Measurements from ENCODE around the gene JCAD. TPM values are rescaled to one million over a fixed set of nuclear protein-coding genes. Genes with fewer than 3 reads are reported as not detected.

Gene JCAD
- total RNA-seq, 1 experiment from 2014 or later = 10.0 TPM

GRCh38 chr10:30063099-30063498, 3.7 kb upstream of the JCAD start:
- Histone ChIP-seq H3K4me3 (ENCODE audit: low read depth, low read length) (no peak overlapping the region), H3K27me3 (replicated peaks; ENCODE audit: control insufficient read depth, insufficient read depth, low read length) (no peaks in the 10 kb centered on the region), H3K4me1 (peaks cover 12% of the 10 kb centered on the region), H3K9me3 (no peaks in the 10 kb centered on the region), H3K36me3 (ENCODE audit: control insufficient read depth, insufficient read depth, low read length) (no peaks in the 10 kb centered on the region)
- ChIA-PET CTCF (no interaction called here), POLR2A (no interaction called here)
- BruUV-seq (replicated peaks) = no TSS peak
- DNase-seq = no peak
- Mint-ChIP-seq H3K4me3 (ENCODE audit: unreplicated experiment) (no peak overlapping the region), H3K27ac (ENCODE audit: unreplicated experiment) (no peak overlapping the region), H3K9me3 (ENCODE audit: unreplicated experiment) (no peaks in the 10 kb centered on the region), H3K36me3 (ENCODE audit: insufficient read depth, unreplicated experiment) (no peaks in the 10 kb centered on the region), H3K4me1 (ENCODE audit: low read depth, unreplicated experiment) (peaks cover 12% of the 10 kb centered on the region), H3K27me3 (ENCODE audit: insufficient read depth, unreplicated experiment) (no peaks in the 10 kb centered on the region)
- intact Hi-C loops (cut with micrococcal nuclease; ENCODE audit: unreplicated experiment) = no loop called here
- no peak for TF ChIP-seq CTCF (IDR thresholded peaks at IDR 0.05; ENCODE audit: insufficient read depth in 1 of 2, low read depth in 1 of 2, low read length in 1 of 2, severe bottlenecking in 1 of 2, unreplicated experiment in 1 of 2)

DNA sequence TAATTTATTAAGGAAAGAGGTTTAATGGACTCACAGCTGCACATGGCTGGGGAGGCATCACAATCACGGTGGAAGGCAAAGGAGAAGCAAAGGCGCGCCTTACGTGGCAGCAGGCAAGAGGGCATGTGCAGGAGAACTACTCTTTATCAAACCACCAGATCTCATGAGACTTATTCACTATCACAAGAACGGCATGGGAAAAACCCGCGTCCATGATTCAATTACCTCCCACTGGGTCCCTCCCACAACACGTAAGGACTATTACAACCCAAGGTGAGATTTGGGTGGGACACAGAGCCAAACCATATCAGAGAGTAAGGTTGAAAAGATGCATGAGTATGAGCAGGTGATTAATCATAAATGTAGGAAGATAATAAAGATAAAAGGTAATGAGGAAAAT, 3.2 kb upstream of the JCAD start:
- intact Hi-C loops (cut with micrococcal nuclease; ENCODE audit: unreplicated experiment) = no loop called here
- ChIA-PET POLR2A (no interaction called here), CTCF (no interaction called here)
- Histone ChIP-seq H3K4me3 (ENCODE audit: low read depth, low read length) (no peak overlapping the region), H3K27me3 (replicated peaks; ENCODE audit: control insufficient read depth, insufficient read depth, low read length) (no peaks in the 10 kb centered on the region), H3K4me1 (peaks cover 17% of the 10 kb centered on the region), H3K36me3 (ENCODE audit: control insufficient read depth, insufficient read depth, low read length) (no peaks in the 10 kb centered on the region), H3K9me3 (no peaks in the 10 kb centered on the region)
- no peak for TF ChIP-seq CTCF (IDR thresholded peaks at IDR 0.05; ENCODE audit: insufficient read depth in 1 of 2, low read depth in 1 of 2, low read length in 1 of 2, severe bottlenecking in 1 of 2, unreplicated experiment in 1 of 2)
- Mint-ChIP-seq H3K4me3 (ENCODE audit: unreplicated experiment) (no peak overlapping the region), H3K9me3 (ENCODE audit: unreplicated experiment) (no peaks in the 10 kb centered on the region), H3K27ac (ENCODE audit: unreplicated experiment) (no peak overlapping the region), H3K36me3 (ENCODE audit: insufficient read depth, unreplicated experiment) (peaks cover 2% of the 10 kb centered on the region), H3K27me3 (ENCODE audit: insufficient read depth, unreplicated experiment) (no peaks in the 10 kb centered on the region), H3K4me1 (ENCODE audit: low read depth, unreplicated experiment) (peaks cover 18% of the 10 kb centered on the region)
- DNase-seq = no peak
- BruUV-seq (replicated peaks) = no TSS peak

GRCh38 chr10:30062090-30062489, 2.7 kb upstream of the JCAD start:
- H3K4me1 ChIP-seq = peaks cover 22% of the 10 kb centered on the region
- no peaks in the 10 kb centered on the region for H3K27me3 ChIP-seq (replicated peaks; ENCODE audit: control insufficient read depth, insufficient read depth, low read length)
- H3K27me3 Mint-ChIP-seq (ENCODE audit: insufficient read depth, unreplicated experiment) = no peaks in the 10 kb centered on the region
- no peaks in the 10 kb centered on the region for H3K36me3 ChIP-seq (ENCODE audit: control insufficient read depth, insufficient read depth, low read length)
- H3K36me3 Mint-ChIP-seq (ENCODE audit: insufficient read depth, unreplicated experiment) = peaks cover 6% of the 10 kb centered on the region
- no peaks in the 10 kb centered on the region for H3K9me3 ChIP-seq
- no peak overlapping the region for H3K4me3 Mint-ChIP-seq (ENCODE audit: unreplicated experiment)
- H3K9me3 Mint-ChIP-seq (ENCODE audit: unreplicated experiment) = no peaks in the 10 kb centered on the region
- intact Hi-C loops (cut with micrococcal nuclease; ENCODE audit: unreplicated experiment) = no loop called here
- H3K27ac Mint-ChIP-seq (ENCODE audit: unreplicated experiment) = no peak overlapping the region
- BruUV-seq (replicated peaks) = no TSS peak
- H3K4me3 ChIP-seq (ENCODE audit: low read depth, low read length) = no peak overlapping the region
- CTCF ChIA-PET = no interaction called here
- peaks cover 22% of the 10 kb centered on the region for H3K4me1 Mint-ChIP-seq (ENCODE audit: low read depth, unreplicated experiment)
- TF ChIP-seq CTCF (IDR thresholded peaks at IDR 0.05; ENCODE audit: insufficient read depth in 1 of 2, low read depth in 1 of 2, low read length in 1 of 2, severe bottlenecking in 1 of 2, unreplicated experiment in 1 of 2) = no peak
- DNase-seq = no peak
- POLR2A ChIA-PET = no interaction called here
